Large intestine (tissue), 3 donors: Measurements from ENCODE around the gene GPATCH4. TPM values are rescaled to one million over a fixed set of nuclear protein-coding genes. Genes with fewer than 3 reads are reported as not detected.
"Not testable (repeated sequence)": the region's sequence is repeated elsewhere in the genome, so short reads cannot be mapped to it uniquely, and the experiment has no call there.

ENCODE experiments used
- DNase-seq, 2 donors: peaks; one replicate each; pipeline versions ENCODE4 v3.0.0 to v3.0.0-alpha.2; 2013
- H3K27ac ChIP-seq: one replicate; pipeline ENCODE4 v1.5.1; 2013; ENCODE audit warnings: low read length
- H3K27me3 ChIP-seq: 2 replicates; pipeline ENCODE4 v1.6.1; 2013; ENCODE audit warnings: low read length; ENCODE audit not compliant: control insufficient read depth, insufficient read depth
- H3K36me3 ChIP-seq: 2 replicates; pipeline ENCODE4 v1.6.1; 2013; ENCODE audit warnings: low read length; ENCODE audit not compliant: control insufficient read depth, insufficient read depth
- H3K4me1 ChIP-seq: one replicate; pipeline ENCODE4 v1.6.1; 2013; ENCODE audit warnings: low read length; ENCODE audit not compliant: control insufficient read depth, insufficient read depth
- H3K4me3 ChIP-seq: one replicate; pipeline ENCODE4 v1.5.1; 2013; ENCODE audit warnings: low read length
- H3K9me3 ChIP-seq: one replicate; pipeline ENCODE4 v1.6.1; 2013; ENCODE audit warnings: mild to moderate bottlenecking, low read depth, low read length, moderate library complexity; ENCODE audit not compliant: control insufficient read depth
- WGBS: methylation state at CpG from one replicate; pipeline ENCODE4 v1.1.5; 2013; ENCODE audit warnings: low lambda C conversion rate; ENCODE audit not compliant: insufficient coverage; 5-methylcytosine and 5-hydroxymethylcytosine counted together
- polyA plus RNA-seq: library from polyadenylated mRNA; unstranded; fragments of 120-200 nt; gene quantifications from one replicate; pipeline ENCODE4 v1.2.1, GENCODE V29; 2013

The GPATCH4 gene
- polyA plus RNA-seq, 1 donor: 25.9 TPM

DNA sequence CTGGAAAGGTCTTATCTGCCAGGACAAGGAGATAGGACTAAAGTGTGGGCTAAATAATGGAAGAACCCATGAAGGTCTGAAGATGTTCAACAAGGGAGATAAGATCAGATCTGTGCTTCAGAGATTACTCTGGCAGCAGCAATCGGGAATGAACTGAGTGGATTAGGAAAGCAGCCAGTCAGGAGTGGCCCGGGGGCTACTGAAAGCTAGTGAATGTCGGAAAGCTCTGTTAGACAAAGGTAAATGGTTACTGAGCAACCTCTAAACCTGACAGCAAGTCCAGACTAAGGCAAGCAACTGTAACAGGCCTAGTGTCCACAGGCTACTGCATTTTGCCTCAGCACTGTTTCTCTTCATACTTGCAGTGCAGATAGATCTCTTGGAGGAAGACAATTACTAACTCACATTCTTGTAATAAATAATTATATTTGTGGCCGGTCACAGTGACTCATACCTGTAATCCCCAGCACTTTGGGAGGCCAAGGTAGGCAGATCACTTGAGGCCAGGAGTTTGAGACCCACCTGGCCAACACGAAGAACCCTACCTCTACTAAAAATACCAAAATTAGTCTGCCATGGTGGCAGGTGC, 41.4 kb downstream of the GPATCH4 start:
- no CpG with 5 or more reads among the region's 5 CpGs for WGBS
- Histone ChIP-seq H3K9me3 (no peaks in the 10 kb centered on the region), H3K36me3 (peaks cover 30% of the 10 kb centered on the region), H3K4me1 (peaks cover 2% of the 10 kb centered on the region), H3K4me3 (no peak overlapping the region), H3K27ac (no peak overlapping the region), H3K27me3 (no peaks in the 10 kb centered on the region)
- no peak for DNase-seq

GRCh38 chr1:156559086-156559796, 42.0 kb downstream of the GPATCH4 start:
- Histone ChIP-seq H3K9me3 (no peaks in the 10 kb centered on the region), H3K27me3 (no peaks in the 10 kb centered on the region), H3K36me3 (peaks cover 29% of the 10 kb centered on the region), H3K4me1 (peaks cover 2% of the 10 kb centered on the region), H3K4me3 (no peak overlapping the region), H3K27ac (no peak overlapping the region)
- 29% methylated on average over 1 of the region's 8 CpGs for WGBS
- no peak for DNase-seq

GRCh38 chr1:156556354-156556753, 44.9 kb downstream of the GPATCH4 start:
- DNase-seq: no peak
- H3K4me3 ChIP-seq: no peak overlapping the region
- no peaks in the 10 kb centered on the region for H3K9me3 ChIP-seq
- no CpG with 5 or more reads among the region's 9 CpGs for WGBS
- H3K4me1 ChIP-seq: no peaks in the 10 kb centered on the region
- H3K27ac ChIP-seq: no peak overlapping the region
- H3K36me3 ChIP-seq: peaks cover 18% of the 10 kb centered on the region
- no peaks in the 10 kb centered on the region for H3K27me3 ChIP-seq

DNA sequence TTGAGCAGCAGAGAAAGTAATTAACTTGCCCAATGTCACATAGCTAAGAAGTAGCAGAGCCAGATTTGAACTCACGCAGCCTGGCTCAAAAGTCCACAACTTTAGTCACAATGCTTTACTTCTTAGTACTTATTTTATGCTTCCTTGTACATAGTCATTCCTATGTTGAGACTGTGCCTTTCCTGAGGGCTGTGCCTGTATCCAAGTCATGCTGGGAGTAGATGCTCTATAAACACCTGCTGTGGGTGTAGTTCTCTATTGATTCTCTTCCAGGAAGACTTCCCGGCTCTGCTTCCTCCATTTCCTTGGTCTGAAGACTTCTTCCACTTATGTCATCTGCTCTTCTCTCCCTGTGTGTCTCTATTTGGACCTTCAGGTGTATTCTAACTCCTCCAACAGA, 45.6 kb downstream of the GPATCH4 start:
- DNase-seq: no peak
- Histone ChIP-seq H3K27me3 (no peaks in the 10 kb centered on the region), H3K9me3 (no peaks in the 10 kb centered on the region), H3K4me1 (no peaks in the 10 kb centered on the region), H3K36me3 (peaks cover 17% of the 10 kb centered on the region), H3K4me3 (no peak overlapping the region), H3K27ac (no peak overlapping the region)
- no CpG with 5 or more reads among the region's 2 CpGs for WGBS

DNA sequence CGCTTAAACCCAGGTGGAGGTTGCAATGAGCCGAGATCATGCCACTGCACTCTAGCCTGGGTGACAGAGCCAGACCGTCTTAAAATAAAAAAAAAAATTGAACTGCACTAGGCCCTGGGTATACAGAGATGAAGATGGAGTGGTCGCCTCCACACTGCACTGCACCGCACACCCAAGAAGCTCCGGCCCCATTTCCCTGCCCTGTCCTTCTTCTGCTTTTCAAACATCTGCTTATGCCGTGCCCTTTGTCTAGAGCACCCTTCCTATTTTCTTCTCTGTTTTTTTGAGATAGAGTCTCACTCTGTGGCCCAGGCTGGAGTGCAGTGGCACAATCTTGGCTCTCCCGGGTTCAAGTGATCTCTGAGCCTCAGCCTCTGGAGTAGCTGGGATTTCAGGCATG, 46.3 kb downstream of the GPATCH4 start:
- Histone ChIP-seq H3K4me3 (no peak overlapping the region), H3K4me1 (no peaks in the 10 kb centered on the region), H3K27me3 (no peaks in the 10 kb centered on the region), H3K9me3 (no peaks in the 10 kb centered on the region), H3K27ac (no peak overlapping the region), H3K36me3 (peaks cover 14% of the 10 kb centered on the region)
- DNase-seq: no peak
- 80% methylated on average over 1 of the region's 8 CpGs for WGBS

- H3K9me3 ChIP-seq: no peaks in the 10 kb centered on the region
- no peaks in the 10 kb centered on the region for H3K27me3 ChIP-seq
- H3K4me1 ChIP-seq: no peaks in the 10 kb centered on the region
- H3K4me3 ChIP-seq: no peak overlapping the region
- WGBS: no CpG with 5 or more reads among the region's 6 CpGs
- no peak for DNase-seq
- peaks cover 9% of the 10 kb centered on the region for H3K36me3 ChIP-seq
- H3K27ac ChIP-seq: no peak overlapping the region
Observed at GRCh38 chr1:156553860-156554485, 47.3 kb downstream of the GPATCH4 start.

DNA sequence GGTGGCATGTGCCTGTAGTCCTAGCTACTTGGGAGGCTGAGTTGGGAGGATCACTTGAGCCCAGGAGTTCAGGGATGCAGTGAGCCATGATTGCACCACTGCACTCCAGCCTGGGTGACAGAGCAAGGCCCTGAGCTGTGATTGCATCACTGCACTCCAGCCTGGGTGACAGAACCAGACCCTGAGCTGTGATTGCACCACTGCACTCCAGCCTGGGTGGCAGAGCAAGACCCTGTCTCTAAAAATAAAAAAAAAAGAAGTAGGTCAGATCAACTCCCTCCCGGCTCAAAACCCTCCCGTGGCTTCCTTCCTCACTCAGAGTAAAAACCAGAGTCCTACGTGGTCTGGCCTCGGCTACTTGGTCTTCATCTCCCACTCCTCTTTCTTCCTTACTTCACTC, 48.3 kb downstream of the GPATCH4 start:
- not testable (repeated sequence) for H3K4me3 ChIP-seq, H3K27ac ChIP-seq, H3K27me3 ChIP-seq, H3K9me3 ChIP-seq, DNase-seq, H3K4me1 ChIP-seq
- 79% methylated on average over 3 of the region's 4 CpGs for WGBS
- peaks cover 11% of the 10 kb centered on the region for H3K36me3 ChIP-seq

GRCh38 chr1:156552518-156552917, 48.8 kb downstream of the GPATCH4 start:
- Histone ChIP-seq H3K9me3 (no peaks in the 10 kb centered on the region), H3K27ac (no peak overlapping the region), H3K4me1 (no peaks in the 10 kb centered on the region), H3K36me3 (peaks cover 14% of the 10 kb centered on the region), H3K4me3 (no peak overlapping the region), H3K27me3 (no peaks in the 10 kb centered on the region)
- DNase-seq: no peak
- 50% methylated on average over 2 of the region's 5 CpGs for WGBS

GRCh38 chr1:156551869-156552268, 49.4 kb downstream of the GPATCH4 start:
- H3K4me1 ChIP-seq: no peaks in the 10 kb centered on the region
- H3K27me3 ChIP-seq: no peaks in the 10 kb centered on the region
- WGBS: no CpG with 5 or more reads among the region's 6 CpGs
- H3K27ac ChIP-seq: no peak overlapping the region
- no peaks in the 10 kb centered on the region for H3K9me3 ChIP-seq
- no peak overlapping the region for H3K4me3 ChIP-seq
- DNase-seq: no peak
- H3K36me3 ChIP-seq: peaks cover 14% of the 10 kb centered on the region

DNA sequence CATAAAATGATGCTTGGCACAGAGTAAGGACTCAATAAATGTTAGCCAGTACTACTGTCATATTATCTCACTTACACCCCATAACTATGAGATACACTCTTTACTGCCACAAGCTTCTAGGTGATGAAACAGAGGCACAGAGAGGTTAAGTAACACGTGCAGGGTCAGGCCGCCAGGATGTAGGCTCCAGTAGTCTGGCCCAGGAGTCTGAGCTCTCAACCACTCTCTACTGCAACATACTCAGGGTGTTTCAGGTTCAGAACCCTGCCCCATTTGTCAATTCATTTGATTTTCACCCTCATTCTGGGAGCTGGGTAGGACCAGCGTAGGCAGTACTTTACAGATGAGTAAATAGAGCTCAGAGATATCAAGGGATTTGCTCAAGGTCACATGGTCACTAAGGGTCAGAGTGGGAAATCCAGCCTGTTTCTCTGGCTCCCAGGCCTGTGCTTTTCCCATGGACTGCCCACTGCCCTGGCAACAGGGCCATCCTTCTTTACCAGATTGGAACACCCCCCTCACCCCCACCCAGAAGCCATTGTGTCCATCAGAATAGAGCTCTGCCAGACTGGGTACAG, 50.1 kb downstream of the GPATCH4 start:
- no peaks in the 10 kb centered on the region for H3K4me1 ChIP-seq
- H3K36me3 ChIP-seq: peaks cover 16% of the 10 kb centered on the region
- no peak for DNase-seq
- no peak overlapping the region for H3K4me3 ChIP-seq
- H3K27ac ChIP-seq: no peak overlapping the region
- H3K27me3 ChIP-seq: no peaks in the 10 kb centered on the region
- no CpG with 5 or more reads among the region's 3 CpGs for WGBS
- no peaks in the 10 kb centered on the region for H3K9me3 ChIP-seq
